Hepatic stellate cell (primary cell): ENCODE measurements around the gene CLPTM1L.
A peak's percentile ranks its signal among the peaks of the same experiment; 100 is the strongest.
"Not testable (repeated sequence)": the region's sequence is repeated elsewhere in the genome, so short reads cannot be mapped to it uniquely, and the experiment has no call there.

Experiments
- DNase-seq: peaks from one replicate; pipeline ENCODE4 v3.0.0; 2011; ENCODE audit warnings: low spot score

The CLPTM1L gene

GRCh38 chr5:1359031-1359645 is 14.2 kb upstream of the CLPTM1L start:
- no peak for DNase-seq

GRCh38 chr5:1358726-1359025 is 13.8 kb upstream of the CLPTM1L start:
- DNase-seq = no peak

GRCh38 chr5:1357946-1358725 is 13.2 kb upstream of the CLPTM1L start:
- no peak for DNase-seq

GRCh38 chr5:1356873-1357787 is 12.2 kb upstream of the CLPTM1L start:
- DNase-seq = no peak

- no peak for DNase-seq
These were observed 9.7 kb upstream of the CLPTM1L start for GRCh38 chr5:1354576-1354975.

- no peak for DNase-seq
These were observed 7.6 kb upstream of the CLPTM1L start for GRCh38 chr5:1352231-1353219.

GRCh38 chr5:1351156-1351555 is 6.3 kb upstream of the CLPTM1L start:
- no peak for DNase-seq

- no peak for DNase-seq
These were observed 4.3 kb upstream of the CLPTM1L start for GRCh38 chr5:1349246-1349645.

- DNase-seq = no peak
These were observed 4.0 kb upstream of the CLPTM1L start for GRCh38 chr5:1348986-1349245.

- no peak for DNase-seq
These were observed 2.7 kb upstream of the CLPTM1L start for GRCh38 chr5:1347571-1347970.

- no peak for DNase-seq
These were observed 1.9 kb upstream of the CLPTM1L start for GRCh38 chr5:1346627-1347440.

- no peak for DNase-seq
These were observed 1.2 kb upstream of the CLPTM1L start for GRCh38 chr5:1345876-1346626.

GRCh38 chr5:1343931-1344901 is 683 bp downstream of the CLPTM1L start:
- DNase-seq = peak; percentile 50

- no peak for DNase-seq
These were observed 1.6 kb downstream of the CLPTM1L start for GRCh38 chr5:1343315-1343751.

- not testable (repeated sequence) for DNase-seq
These were observed 2.2 kb downstream of the CLPTM1L start for GRCh38 chr5:1342711-1343110.

- no peak for DNase-seq
These were observed 2.6 kb downstream of the CLPTM1L start for GRCh38 chr5:1342268-1342667.

- no peak for DNase-seq
These were observed 3.0 kb downstream of the CLPTM1L start for GRCh38 chr5:1341863-1342262.

- DNase-seq = not testable (repeated sequence)
These were observed 5.1 kb downstream of the CLPTM1L start for GRCh38 chr5:1339818-1340210.
